HG03108 (cell line): ENCODE data around the gene PRND.
"Not testable (repeated sequence)": the region's sequence is repeated elsewhere in the genome, so short reads cannot be mapped to it uniquely, and the experiment has no call there.

Experiments
- ATAC-seq: cut with Tn5 transposase; IDR thresholded peaks from one replicate; pipeline ENCODE4 v1.9.1; 2021; ENCODE audit warnings: moderate library complexity; ENCODE audit not compliant: unreplicated experiment

PRND gene, protein sequence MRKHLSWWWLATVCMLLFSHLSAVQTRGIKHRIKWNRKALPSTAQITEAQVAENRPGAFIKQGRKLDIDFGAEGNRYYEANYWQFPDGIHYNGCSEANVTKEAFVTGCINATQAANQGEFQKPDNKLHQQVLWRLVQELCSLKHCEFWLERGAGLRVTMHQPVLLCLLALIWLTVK

DNA sequence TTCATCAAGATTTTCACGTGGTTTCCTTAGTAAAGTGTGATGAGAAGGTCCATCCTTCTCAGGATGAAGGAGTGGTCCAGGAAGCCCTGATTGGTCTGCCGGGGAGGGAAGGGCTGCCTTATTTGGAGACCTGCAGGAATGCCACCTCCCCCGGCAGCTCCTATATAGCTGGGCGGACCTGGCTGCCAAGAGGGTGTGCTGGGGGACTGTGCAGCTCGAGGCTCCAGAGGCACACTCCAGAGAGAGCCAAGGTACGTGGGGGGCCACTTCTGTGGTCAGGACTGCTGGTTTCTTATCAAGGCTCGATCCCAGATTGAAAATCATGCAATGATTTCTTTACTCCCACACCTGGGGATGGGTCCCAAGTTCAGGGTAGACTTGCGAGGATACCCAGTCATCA lies at the start of gene PRND:
TSS of gene PRND (plus strand) at position 191 of the 400 bp plus-strand sequence. CDS start 2,643 bp downstream, outside the sequence.
- ATAC-seq: no peak

DNA sequence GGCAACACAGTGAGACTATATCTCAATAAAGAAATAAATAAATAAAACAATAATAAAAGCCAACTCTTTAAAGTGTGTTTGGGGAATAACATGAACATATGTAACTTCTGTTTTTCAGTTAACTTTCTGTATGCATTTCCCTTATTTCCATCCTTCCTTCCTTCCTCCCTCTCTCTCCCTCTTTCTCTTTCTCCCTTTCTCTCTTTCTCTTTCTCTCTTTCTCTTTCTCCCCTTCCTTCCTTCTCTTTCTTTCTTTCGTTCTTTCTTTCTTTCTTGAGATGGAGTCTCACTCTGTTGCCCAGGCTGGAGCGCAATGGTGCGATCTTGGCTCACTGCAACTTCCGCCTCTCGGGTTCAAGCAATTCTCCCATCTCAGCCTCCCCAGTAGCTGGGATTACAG lies 48.8 kb upstream of the PRND start:
- no peak for ATAC-seq

- ATAC-seq: no peak
Observed at GRCh38 chr20:4673371-4674001, 48.2 kb upstream of the PRND start.

DNA sequence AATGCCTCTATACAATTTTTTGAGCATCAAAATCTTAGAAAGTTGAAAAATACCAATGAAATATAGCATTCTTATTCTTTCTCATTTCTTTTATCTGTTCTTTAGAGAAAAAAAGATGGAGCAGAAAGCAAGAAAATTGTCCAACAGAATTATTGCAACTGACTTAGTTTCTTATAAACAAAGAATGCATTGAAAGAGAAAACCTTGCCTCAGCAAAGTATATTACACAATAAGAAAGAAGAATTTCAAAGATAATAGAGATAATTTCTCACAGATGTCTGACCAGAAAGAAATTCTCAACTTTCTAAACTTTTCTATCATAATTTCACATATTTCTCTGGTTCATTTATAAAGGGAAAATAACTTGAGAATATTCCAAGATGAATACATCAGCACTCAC lies 47.0 kb upstream of the PRND start:
- ATAC-seq: no peak

GRCh38 chr20:4677846-4678245 lies 43.9 kb upstream of the PRND start:
- ATAC-seq: no peak

- no peak for ATAC-seq
Observed at GRCh38 chr20:4681401-4681800, 40.3 kb upstream of the PRND start.

DNA sequence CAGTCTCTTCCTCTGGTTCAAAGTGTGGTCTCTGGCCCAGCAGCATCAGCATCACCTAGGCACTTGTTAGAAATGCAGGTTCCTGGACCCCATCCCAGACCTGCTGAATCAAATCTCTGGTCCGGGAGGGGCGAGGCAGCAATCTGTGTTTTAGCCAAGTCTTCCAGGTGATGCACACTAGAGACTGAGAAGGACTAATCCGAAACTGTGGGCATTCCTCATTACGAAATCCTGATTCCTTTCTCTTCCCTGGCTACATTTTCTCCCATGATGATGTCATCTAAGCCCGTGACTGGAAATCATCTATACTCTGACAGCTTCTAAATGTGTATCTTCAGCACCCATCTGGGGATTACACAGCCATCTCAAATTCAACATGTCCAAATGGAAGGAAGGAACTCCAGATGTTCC lies 39.7 kb upstream of the PRND start:
- no peak for ATAC-seq

DNA sequence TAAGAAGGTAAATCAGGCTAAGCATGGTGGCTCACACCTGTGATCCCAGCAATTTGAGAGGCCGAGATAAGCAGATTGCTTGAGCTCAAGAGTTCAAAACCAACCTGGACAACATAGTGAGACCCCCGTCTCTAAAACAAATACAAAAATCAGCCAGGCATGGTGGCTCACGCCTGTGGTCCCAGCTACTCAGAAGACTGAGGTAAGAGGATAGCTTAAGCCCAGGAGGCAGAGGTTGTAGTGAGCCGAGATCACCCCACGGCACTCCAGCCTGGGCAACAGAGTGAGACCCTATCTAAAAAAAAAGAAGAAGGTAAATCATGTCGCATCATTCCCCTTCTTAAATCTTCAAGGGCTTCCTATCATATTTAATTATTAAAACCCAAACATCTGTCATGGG lies 39.0 kb upstream of the PRND start:
- no peak for ATAC-seq

DNA sequence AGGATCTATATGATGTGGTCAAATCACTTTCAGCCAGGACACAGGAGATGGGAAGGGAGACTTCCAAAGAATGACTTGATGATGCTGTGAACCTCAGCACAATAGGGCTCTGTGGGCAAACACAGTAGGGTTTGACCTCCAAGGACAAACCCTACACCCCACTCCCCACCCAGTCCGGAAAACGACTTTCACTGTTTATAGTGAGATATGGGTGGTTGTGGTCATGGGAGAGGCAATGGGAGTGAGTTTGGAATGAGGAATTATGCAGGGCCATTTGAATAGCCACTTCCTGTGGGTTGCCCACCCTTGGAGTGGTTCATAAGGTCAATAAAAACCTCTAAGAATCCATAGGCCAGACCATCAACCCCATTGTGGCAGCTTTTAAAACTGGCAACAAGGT lies 38.4 kb upstream of the PRND start:
- no peak for ATAC-seq

DNA sequence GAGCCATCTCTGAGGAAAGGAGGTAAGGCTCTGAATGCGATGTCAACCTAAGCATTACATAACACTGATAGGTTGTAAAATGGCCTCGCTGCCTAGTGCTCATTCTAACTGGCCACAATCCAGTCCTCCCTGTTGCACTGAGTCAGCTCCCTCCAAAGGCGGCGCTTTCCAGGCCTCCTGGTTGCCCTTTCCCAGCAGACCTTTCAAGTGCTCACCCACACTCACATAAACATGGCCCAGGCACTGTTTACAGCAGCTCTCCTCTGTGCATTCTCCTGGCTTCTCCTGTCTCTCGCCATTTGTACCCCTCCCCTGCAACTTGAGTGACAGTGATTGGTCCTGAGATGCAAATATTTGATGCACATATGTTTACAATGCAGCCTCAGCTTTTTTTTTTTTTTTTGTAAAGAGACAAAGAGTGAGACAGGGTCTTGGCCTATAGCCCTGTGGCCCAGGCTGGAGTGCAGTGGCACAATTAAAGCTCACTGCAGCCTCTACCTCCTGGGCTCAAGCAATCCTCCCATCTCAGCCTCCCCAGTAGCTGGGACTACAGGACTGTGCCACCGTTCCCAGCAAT lies 36.8 kb upstream of the PRND start:
- ATAC-seq: no peak

DNA sequence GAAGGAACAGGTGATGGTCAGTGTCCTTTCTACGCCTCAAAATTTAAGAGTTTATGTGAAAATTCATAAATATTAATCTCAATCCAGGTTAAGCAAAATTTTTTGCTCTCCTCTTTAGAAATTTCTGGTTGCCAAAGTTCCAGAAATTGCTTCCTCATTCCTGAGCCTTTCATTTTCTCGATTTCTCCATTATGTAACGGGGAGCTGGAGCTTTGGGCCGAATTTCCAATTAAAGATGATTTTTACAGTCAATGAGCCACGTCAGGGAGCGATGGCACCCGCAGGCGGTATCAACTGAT lies 35.8 kb upstream of the PRND start:
- ATAC-seq: no peak

DNA sequence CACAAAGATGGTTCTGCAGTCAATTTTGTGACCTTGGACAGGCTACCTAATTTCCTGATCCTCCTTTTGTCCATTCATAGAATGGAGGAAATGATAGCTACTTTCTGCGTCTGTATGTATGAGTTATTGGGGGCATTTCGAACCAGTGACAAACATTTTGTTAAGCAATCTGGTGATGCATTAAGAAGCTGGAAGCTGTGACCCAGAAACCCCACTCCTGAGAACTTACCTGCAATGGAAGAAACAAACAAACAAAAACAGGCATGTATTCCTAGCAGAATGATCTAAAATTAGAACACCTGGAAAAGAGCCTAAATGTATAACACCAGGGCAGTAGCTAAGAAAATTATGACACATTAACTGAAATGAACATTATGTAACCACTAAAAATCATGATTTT lies 33.4 kb upstream of the PRND start:
- ATAC-seq: no peak

DNA sequence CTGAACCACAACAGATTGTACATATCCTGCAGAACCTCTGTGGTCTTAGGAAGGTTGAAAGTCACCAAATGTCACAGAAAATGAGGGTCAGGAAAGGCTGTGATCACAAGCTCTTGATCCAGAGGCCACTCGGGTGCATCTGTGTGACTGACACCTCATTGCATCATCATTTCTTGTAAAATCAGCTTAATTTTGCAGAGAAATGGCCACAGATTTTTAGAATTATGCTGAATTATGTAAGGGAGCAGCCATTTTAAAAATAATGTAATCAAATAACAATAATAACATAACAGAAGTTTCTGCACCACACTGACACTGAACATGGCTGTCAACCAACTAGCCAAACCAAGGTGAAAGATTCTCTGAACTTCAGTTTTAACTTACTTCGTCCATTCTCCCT lies 32.5 kb upstream of the PRND start:
- ATAC-seq: no peak

- no peak for ATAC-seq
Observed at GRCh38 chr20:4691753-4692152, 30.0 kb upstream of the PRND start.

- ATAC-seq: no peak
Observed at GRCh38 chr20:4694076-4694475, 27.6 kb upstream of the PRND start.

DNA sequence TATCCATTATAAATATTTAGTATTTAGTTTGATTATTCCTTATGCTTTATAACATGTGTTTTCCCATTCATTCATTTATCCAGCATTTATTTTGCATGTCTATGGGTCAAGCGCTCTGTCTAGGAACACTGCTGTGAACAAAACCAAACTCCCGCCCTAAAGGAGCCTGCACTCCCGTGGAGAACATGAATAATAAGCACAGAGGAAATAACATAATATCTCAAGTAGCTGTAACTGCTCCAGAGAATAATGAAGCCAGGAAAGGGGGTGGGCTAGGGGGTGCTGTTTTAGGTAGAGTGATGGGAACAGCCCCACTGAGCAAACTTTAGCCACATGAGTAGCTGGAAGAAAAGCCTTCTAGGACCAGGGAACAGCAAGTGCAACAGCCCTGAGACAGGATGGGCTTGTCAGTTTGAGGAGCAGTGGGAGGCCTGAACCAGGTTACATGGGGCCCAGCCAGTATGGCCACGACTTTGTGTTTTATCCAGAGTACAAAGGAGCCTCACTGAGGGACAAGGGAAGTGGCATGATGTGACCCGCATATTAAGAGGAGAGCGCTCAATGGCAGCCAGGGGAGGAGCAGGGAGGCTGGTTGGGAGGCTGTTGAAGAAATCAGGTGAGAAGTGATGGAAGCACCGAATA lies 24.4 kb upstream of the PRND start:
- ATAC-seq: no peak

GRCh38 chr20:4697831-4698221 lies 23.9 kb upstream of the PRND start:
- ATAC-seq: no peak

DNA sequence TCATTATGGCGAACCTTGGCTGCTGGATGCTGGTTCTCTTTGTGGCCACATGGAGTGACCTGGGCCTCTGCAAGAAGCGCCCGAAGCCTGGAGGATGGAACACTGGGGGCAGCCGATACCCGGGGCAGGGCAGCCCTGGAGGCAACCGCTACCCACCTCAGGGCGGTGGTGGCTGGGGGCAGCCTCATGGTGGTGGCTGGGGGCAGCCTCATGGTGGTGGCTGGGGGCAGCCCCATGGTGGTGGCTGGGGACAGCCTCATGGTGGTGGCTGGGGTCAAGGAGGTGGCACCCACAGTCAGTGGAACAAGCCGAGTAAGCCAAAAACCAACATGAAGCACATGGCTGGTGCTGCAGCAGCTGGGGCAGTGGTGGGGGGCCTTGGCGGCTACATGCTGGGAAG lies 22.5 kb upstream of the PRND start:
- no peak for ATAC-seq

GRCh38 chr20:4699957-4700356 lies 21.8 kb upstream of the PRND start:
- ATAC-seq: no peak

DNA sequence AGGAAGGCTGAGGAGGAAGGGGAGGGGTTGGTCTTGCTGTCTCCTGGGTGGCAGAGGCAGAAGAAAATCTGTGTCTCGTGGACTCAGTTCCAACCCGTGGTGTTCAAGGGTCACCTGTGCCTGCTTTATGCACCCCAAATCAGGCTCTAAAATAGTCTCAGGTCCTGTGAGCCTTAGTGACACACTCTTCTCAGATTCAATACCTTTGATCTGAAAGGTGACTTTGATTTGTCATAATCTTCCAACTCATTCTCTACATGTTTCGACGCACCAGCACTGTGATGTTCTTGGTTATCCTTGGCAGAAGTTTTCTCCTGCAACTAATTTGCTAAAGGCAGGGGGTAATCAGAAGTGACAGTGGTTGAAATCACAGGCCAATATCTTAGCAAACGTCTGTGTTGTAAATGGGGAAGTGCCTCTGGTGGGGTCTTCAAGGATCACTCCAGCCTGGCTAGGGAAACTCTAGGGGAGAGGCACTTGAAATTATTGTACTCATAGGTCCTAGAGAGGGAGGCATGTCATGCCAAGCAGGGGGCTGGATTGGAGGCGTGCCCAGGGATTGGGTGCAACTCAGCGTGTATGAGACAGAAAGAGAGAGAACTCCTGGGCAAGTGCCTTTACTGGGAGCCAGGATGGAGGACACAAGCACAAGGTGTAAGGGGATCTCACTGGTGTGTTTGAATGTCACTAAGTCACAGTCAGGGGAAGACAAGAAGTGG lies 19.0 kb upstream of the PRND start:
- ATAC-seq: no peak

DNA sequence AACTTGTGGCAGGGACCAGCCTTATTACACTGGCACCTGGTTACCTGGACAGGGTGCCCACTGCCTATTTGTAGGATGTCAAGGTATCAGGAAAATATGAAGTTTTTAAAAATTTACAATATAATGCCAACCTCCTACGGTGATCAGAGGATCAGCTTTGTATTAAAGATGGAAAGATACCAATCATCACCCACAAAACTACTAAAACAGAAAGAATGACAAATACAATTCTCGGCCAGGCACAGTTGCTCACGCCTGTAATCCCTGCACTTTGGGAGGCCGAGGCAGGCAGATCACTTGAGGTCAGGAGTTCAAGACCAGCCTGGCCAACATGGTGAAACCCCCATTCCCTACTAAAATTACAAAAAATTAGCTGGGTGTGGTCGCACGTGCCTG lies 18.4 kb upstream of the PRND start:
- no peak for ATAC-seq

GRCh38 chr20:4706941-4707340 lies 14.8 kb upstream of the PRND start:
- not testable (repeated sequence) for ATAC-seq
